Brain microvascular endothelial cell (primary cell): Measurements from ENCODE around the gene CYTL1.

ENCODE experiments used
- DNase-seq: peaks from one replicate; pipeline ENCODE4 v3.0.0-alpha.2; 2020
- H3K27ac ChIP-seq: fragments of 250-450 bp; sonication (Bioruptor Pico); 2 replicates; pipeline ENCODE4 v1.5.1; 2020; ENCODE audit warnings: mild to moderate bottlenecking, moderate library complexity
- H3K27me3 ChIP-seq: fragments of 250-450 bp; sonication (Bioruptor Pico); replicated peaks from 2 replicates; pipeline ENCODE4 v1.5.1; 2020; ENCODE audit warnings: mild to moderate bottlenecking
- H3K36me3 ChIP-seq: fragments of 250-450 bp; sonication (Bioruptor Pico); replicated peaks from 2 replicates; pipeline ENCODE4 v1.5.1; 2020; ENCODE audit warnings: mild to moderate bottlenecking
- H3K4me3 ChIP-seq: 2 replicates; pipeline ENCODE4 v1.5.1; 2011; ENCODE audit warnings: low read depth, mild to moderate bottlenecking, control low read depth, low read length, moderate library complexity
- CTCF ChIP-seq: IDR thresholded peaks from 2 replicates; pipeline ENCODE4 v1.5.1; 2011; ENCODE audit warnings: low read depth, mild to moderate bottlenecking, moderate library complexity, low read length, control low read depth, inconsistent platforms; ENCODE audit errors: missing control alignments
- in situ Hi-C: cut with HindIII; loops from 2 replicates; pipeline ENCODE4 v1.10.0; 2017; ENCODE audit warnings: low sequenced_read_pairs, low pct_ligation_motif_present

CYTL1 gene

GRCh38 chr4:5030221-5030620 lies 11.0 kb upstream of the CYTL1 start:
- no peak for TF ChIP-seq CTCF
- Histone ChIP-seq H3K36me3 (no peaks in the 10 kb centered on the region), H3K27ac (no peak overlapping the region), H3K27me3 (no peaks in the 10 kb centered on the region), H3K4me3 (no peak overlapping the region)
- in situ Hi-C loops = no loop called here
- no peak for DNase-seq

- Histone ChIP-seq H3K27me3 (no peaks in the 10 kb centered on the region), H3K27ac (no peak overlapping the region), H3K36me3 (no peaks in the 10 kb centered on the region), H3K4me3 (no peak overlapping the region)
- in situ Hi-C loops = no loop called here
- DNase-seq = no peak
- no peak for TF ChIP-seq CTCF
Measured at GRCh38 chr4:5029447-5029846, 10.2 kb upstream of the CYTL1 start.

- no peak for DNase-seq
- Histone ChIP-seq H3K4me3 (no peak overlapping the region), H3K27ac (no peak overlapping the region), H3K27me3 (no peaks in the 10 kb centered on the region), H3K36me3 (no peaks in the 10 kb centered on the region)
- no peak for TF ChIP-seq CTCF
- in situ Hi-C loops = no loop called here
Measured at GRCh38 chr4:5028480-5028879, 9.2 kb upstream of the CYTL1 start.

- Histone ChIP-seq H3K4me3 (no peak overlapping the region), H3K27ac (no peak overlapping the region), H3K36me3 (no peaks in the 10 kb centered on the region), H3K27me3 (no peaks in the 10 kb centered on the region)
- DNase-seq = no peak
- in situ Hi-C loops = no loop called here
- no peak for TF ChIP-seq CTCF
Measured at GRCh38 chr4:5027346-5027745, 8.1 kb upstream of the CYTL1 start.

- in situ Hi-C loops = no loop called here
- DNase-seq = no peak
- Histone ChIP-seq H3K4me3 (no peak overlapping the region), H3K36me3 (no peaks in the 10 kb centered on the region), H3K27me3 (no peaks in the 10 kb centered on the region), H3K27ac (no peak overlapping the region)
- TF ChIP-seq CTCF = no peak
Measured at GRCh38 chr4:5026371-5026770, 7.1 kb upstream of the CYTL1 start.

- no peaks in the 10 kb centered on the region for H3K36me3 ChIP-seq
- no peaks in the 10 kb centered on the region for H3K27me3 ChIP-seq
- in situ Hi-C loops = no loop called here
- H3K27ac ChIP-seq = no peak overlapping the region
- H3K4me3 ChIP-seq = no peak overlapping the region
- no peak for DNase-seq
- no peak for TF ChIP-seq CTCF
Measured at GRCh38 chr4:5024673-5025072, 5.4 kb upstream of the CYTL1 start.
